Uterus (tissue), 4 donors: Measurements from ENCODE around the gene ASIC3. TPM values are rescaled to one million over a fixed set of nuclear protein-coding genes. Genes with fewer than 3 reads are reported as not detected.

Experiments used
- DNase-seq, 2 donors: peaks; one replicate each; pipeline ENCODE4 v3.0.0-alpha.2; 2019 to 2020
- H3K27ac ChIP-seq, 2 donors: fragments of 200-600 bp; sonication (generic); 1 replicate in 1 of 2; 2 replicates in 1 of 2; pipeline ENCODE4 v1.5.1; 2016 to 2018
- H3K27me3 ChIP-seq, 2 donors: fragments of 200-600 bp; sonication (generic); one replicate each; pipeline ENCODE4 v1.5.1; 2018 to 2019; ENCODE audit warnings: control low read depth in 1 of 2
- H3K36me3 ChIP-seq, 2 donors: fragments of 200-600 bp; sonication (generic); one replicate each; pipeline ENCODE4 v1.5.1; 2019; ENCODE audit warnings: control low read depth in 1 of 2
- H3K4me1 ChIP-seq, 2 donors: fragments of 200-600 bp; sonication (generic); one replicate each; pipeline ENCODE4 v1.5.1; 2018 to 2019; ENCODE audit warnings: control low read depth in 1 of 2
- H3K4me3 ChIP-seq, 2 donors: fragments of 200-600 bp; sonication (generic); 1 replicate in 1 of 2; 2 replicates in 1 of 2; pipeline ENCODE4 v1.5.1; 2018 to 2019; ENCODE audit warnings: mild to moderate bottlenecking in 1 of 2
- H3K9me3 ChIP-seq, 2 donors: fragments of 200-600 bp; sonication (generic); one replicate each; pipeline ENCODE4 v1.5.1; 2019; ENCODE audit warnings: control low read depth in 1 of 2
- CTCF ChIP-seq, 4 experiments: fragments of 200-600 bp in 2 of 4; fragments of 450-650 bp in 2 of 4; sonication (generic) in 2 of 4; IDR thresholded peaks; one replicate each; pipeline ENCODE4 v1.5.1; 2016 to 2019; ENCODE audit warnings: antibody characterized with exemption in 4 of 4, mild to moderate bottlenecking in 2 of 4, moderate library complexity in 1 of 4
- POLR2A ChIP-seq, 2 donors: fragments of 450-650 bp; IDR thresholded peaks; one replicate each; pipeline ENCODE4 v1.6.1; 2016; ENCODE audit warnings: antibody characterized with exemption in 2 of 2, mild to moderate bottlenecking in 1 of 2, moderate library complexity in 1 of 2
- intact Hi-C: fragments of 100-400 bp; cut with DNase I; formaldehyde crosslinking; loops from one replicate; pipeline ENCODE4 v1.15.1; 2023; ENCODE audit warnings: low total_unique reads
- total RNA-seq, 4 donors: library from RNA; depleted of rRNA in 3 of 4; stranded (reverse); fragments of >200 nt in 3 of 4; gene quantifications; one replicate each; pipeline versions ENCODE4 v1.1.0 to v1.2.4, GENCODE V29; 2014 to 2023
- donor health status: DM: yes; HTN: yes; CAD: no.

ASIC3 gene
- total RNA-seq, 4 donors from 2014 or later: 1.0 to 16.8 (median 1.3) TPM; not detected in 1

DNA sequence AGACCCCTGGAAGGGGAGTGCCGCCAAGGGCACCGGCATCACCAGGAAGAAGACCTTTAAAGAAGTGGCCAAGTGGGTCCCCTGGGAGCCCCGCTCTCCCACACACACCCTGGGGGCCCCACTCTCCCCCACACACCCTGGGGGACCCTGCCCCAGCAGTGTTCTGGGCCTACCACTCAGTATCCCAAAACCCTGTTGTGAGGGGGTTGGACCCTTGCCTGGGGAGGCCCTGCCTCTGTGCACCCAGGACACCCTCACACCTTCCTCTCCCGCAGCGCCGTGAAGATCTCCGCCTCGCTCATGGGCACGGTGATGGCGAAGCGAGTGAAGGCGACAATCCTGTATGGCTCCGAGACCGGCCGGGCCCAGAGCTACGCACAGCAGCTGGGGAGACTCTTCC, 46.8 kb upstream of the ASIC3 start:
- no peak for TF ChIP-seq POLR2A (IDR thresholded peaks at IDR 0.05)
- no peak for TF ChIP-seq CTCF (IDR thresholded peaks at IDR 0.05)
- Histone ChIP-seq H3K9me3 (no peaks in the 10 kb centered on the region), H3K4me1 (no peaks in the 10 kb centered on the region), H3K4me3 (no peak overlapping the region), H3K27ac (no peak overlapping the region), H3K27me3 (no peaks in the 10 kb centered on the region), H3K36me3 (no peaks in the 10 kb centered on the region)
- DNase-seq: no peak
- intact Hi-C loops: no loop called here

- H3K27ac ChIP-seq: no peak overlapping the region
- peaks cover 0 to 2% of the 10 kb centered on the region in 2 donors for H3K4me1 ChIP-seq
- TF ChIP-seq POLR2A (IDR thresholded peaks at IDR 0.05) (no peak), CTCF (IDR thresholded peaks at IDR 0.05) (no peak)
- H3K27me3 ChIP-seq: no peaks in the 10 kb centered on the region
- no peaks in the 10 kb centered on the region for H3K36me3 ChIP-seq
- H3K4me3 ChIP-seq: no peak overlapping the region
- no peak for DNase-seq
- H3K9me3 ChIP-seq: no peaks in the 10 kb centered on the region
- intact Hi-C loops: no loop called here
These were observed 44.8 kb upstream of the ASIC3 start for GRCh38 chr7:151003572-151003971.

DNA sequence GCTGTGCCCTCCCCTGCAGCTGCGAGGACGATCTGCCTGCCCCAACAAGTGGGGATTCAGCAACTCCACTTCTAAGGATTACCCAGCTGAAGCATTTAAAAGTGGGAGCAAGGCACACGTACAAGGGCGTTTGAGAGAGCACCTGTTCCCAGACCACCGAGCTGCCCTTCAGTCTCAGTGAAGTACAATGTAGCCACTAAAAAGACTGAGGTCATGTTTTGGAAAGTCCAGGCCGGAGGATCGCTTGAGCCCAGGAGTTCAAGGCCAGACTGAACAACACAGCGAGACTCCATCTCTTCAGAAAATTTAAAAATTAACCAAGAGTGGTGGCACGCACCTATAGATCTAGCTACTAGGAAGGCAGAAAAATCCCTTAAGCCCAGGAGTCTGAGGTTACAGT, 42.8 kb upstream of the ASIC3 start:
- Histone ChIP-seq H3K27me3 (no peaks in the 10 kb centered on the region), H3K4me3 (no peak overlapping the region), H3K9me3 (no peaks in the 10 kb centered on the region), H3K4me1 (peaks cover 0 to 6% of the 10 kb centered on the region in 2 donors), H3K36me3 (no peaks in the 10 kb centered on the region), H3K27ac (no peak overlapping the region)
- no peak for DNase-seq
- intact Hi-C loops: no loop called here
- no peak for TF ChIP-seq CTCF (IDR thresholded peaks at IDR 0.05)
- TF ChIP-seq POLR2A (IDR thresholded peaks at IDR 0.05): no peak

DNA sequence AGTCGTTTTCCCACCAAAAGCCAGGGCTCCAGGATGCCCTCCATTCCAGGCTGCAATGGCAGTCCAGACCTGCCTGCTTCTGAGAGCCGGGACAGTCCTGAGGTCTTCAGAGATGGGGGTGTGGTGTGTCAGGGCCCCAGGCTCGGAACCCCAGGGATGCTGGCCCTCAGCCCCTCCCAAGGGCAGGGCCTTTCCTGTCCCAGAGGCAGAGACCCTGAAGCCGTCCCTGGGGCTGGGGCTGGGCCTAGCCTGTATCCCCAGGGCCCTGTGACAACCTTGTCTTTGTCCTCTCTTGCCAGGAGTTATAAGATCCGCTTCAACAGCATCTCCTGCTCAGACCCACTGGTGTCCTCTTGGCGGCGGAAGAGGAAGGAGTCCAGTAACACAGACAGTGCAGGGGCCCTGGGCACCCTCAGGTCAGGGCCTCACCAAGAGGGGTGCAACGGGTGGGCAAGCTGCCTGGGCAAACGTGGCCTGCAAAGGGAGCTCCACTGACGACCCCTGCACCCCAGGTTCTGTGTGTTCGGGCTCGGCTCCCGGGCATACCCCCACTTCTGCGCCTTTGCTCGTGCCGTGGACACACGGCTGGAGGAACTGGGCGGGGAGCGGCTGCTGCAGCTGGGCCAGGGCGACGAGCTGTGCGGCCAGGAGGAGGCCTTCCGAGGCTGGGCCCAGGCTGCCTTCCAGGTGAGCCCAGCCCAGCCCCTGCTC, 41.6 kb upstream of the ASIC3 start:
- Histone ChIP-seq H3K27me3 (no peaks in the 10 kb centered on the region), H3K36me3 (no peaks in the 10 kb centered on the region), H3K27ac (no peak overlapping the region), H3K4me1 (peaks cover 0 to 6% of the 10 kb centered on the region in 2 donors), H3K4me3 (no peak overlapping the region), H3K9me3 (no peaks in the 10 kb centered on the region)
- intact Hi-C loops: no loop called here
- no peak for DNase-seq
- TF ChIP-seq POLR2A (IDR thresholded peaks at IDR 0.05) (no peak), CTCF (IDR thresholded peaks at IDR 0.05) (no peak)

DNA sequence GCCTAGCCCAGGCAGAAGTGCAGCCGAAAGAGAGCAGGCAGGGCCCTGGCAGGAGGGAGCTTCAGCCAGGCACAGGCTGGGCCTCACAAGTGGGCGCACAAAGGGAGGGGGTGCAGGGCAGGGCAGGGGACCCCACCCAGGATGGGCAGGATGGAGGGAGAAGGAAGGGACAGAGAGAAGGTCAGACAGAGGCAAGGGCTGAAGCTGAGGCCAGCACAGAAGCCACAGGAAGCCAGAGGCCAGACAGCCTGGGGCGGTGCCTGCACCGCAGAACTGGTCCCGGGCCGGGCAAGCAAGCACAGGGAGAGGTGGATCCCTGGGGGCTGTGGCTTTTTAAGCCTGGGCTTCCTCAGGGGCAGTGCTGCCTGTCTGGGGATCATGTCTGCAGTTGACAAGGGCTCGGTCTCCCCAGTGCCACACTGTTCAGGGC, 40.8 kb upstream of the ASIC3 start:
- H3K27me3 ChIP-seq: no peaks in the 10 kb centered on the region
- DNase-seq: no peak
- no peak for TF ChIP-seq POLR2A (IDR thresholded peaks at IDR 0.05)
- no peak for TF ChIP-seq CTCF (IDR thresholded peaks at IDR 0.05)
- H3K9me3 ChIP-seq: no peaks in the 10 kb centered on the region
- intact Hi-C loops: no loop called here
- no peak overlapping the region for H3K27ac ChIP-seq
- no peaks in the 10 kb centered on the region for H3K36me3 ChIP-seq
- H3K4me3 ChIP-seq: no peak overlapping the region
- peaks cover 0 to 6% of the 10 kb centered on the region in 2 donors for H3K4me1 ChIP-seq
